Measurements from ENCODE around the gene COL9A3. TPM values are rescaled to one million over a fixed set of nuclear protein-coding genes. Genes with fewer than 3 reads are reported as not detected.

The COL9A3 gene
- total RNA-seq, 1 experiment from 2014 or later, result not detected

- H3K9me3 Mint-ChIP-seq (ENCODE audit: unreplicated experiment), result no peaks in the 10 kb centered on the region
- ChIA-PET CTCF (interaction anchor here (0.8 to 5.9 kb wide), 3 partner anchors 12 to 64 kb away, joined by 3 to 53 read pairs (median 3); no protein-coding TSS in a partner anchor), POLR2A (interaction anchor here (1.0 to 2.0 kb wide), 6 partner anchors 10 to 56 kb away, joined by 3 to 8 read pairs (median 4); no protein-coding TSS in a partner anchor)
- no peaks in the 10 kb centered on the region for H3K4me1 Mint-ChIP-seq (ENCODE audit: insufficient read depth, unreplicated experiment)
- peaks cover 64% of the 10 kb centered on the region for H3K36me3 Mint-ChIP-seq (ENCODE audit: insufficient read depth, unreplicated experiment)
- H3K27me3 Mint-ChIP-seq (ENCODE audit: insufficient read depth, unreplicated experiment), result no peaks in the 10 kb centered on the region
- intact Hi-C loops (cut with micrococcal nuclease), result no loop called here
- no peak for TF ChIP-seq CTCF (IDR thresholded peaks at IDR 0.05; ENCODE audit: unreplicated experiment)
- no peak overlapping the region for H3K4me3 Mint-ChIP-seq (ENCODE audit: unreplicated experiment)
- no peak for DNase-seq (ENCODE audit: unreplicated experiment)
- H3K27ac Mint-ChIP-seq (ENCODE audit: low read depth, unreplicated experiment), result no peak overlapping the region
- no TSS peak for BruUV-seq (replicated peaks)
These were observed 70.5 kb downstream of the COL9A3 start for GRCh38 chr20:62887152-62887859.

- DNase-seq (ENCODE audit: unreplicated experiment), result no peak
- CTCF ChIA-PET, result interaction anchor here (0.8 to 5.9 kb wide), 4 partner anchors 12 to 85 kb away, joined by 3 to 53 read pairs (median 3); no protein-coding TSS in a partner anchor
- no peaks in the 10 kb centered on the region for H3K9me3 Mint-ChIP-seq (ENCODE audit: unreplicated experiment)
These were observed 71.0 kb downstream of the COL9A3 start for GRCh38 chr20:62887860-62888239.

GRCh38 chr20:62888406-62888805 lies 71.6 kb downstream of the COL9A3 start:
- ChIA-PET POLR2A (interaction anchor here (1.0 to 2.0 kb wide), 4 partner anchors 11 to 57 kb away, joined by 3 to 8 read pairs (median 5); no protein-coding TSS in a partner anchor), CTCF (interaction anchor here (0.6 to 5.9 kb wide), 6 partner anchors 12 to 130 kb away, joined by 3 to 53 read pairs (median 4); no protein-coding TSS in a partner anchor)
- H3K4me3 Mint-ChIP-seq (ENCODE audit: unreplicated experiment), result no peak overlapping the region
- DNase-seq (ENCODE audit: unreplicated experiment), result no peak
- H3K27ac Mint-ChIP-seq (ENCODE audit: low read depth, unreplicated experiment), result no peak overlapping the region
- TF ChIP-seq CTCF (IDR thresholded peaks at IDR 0.05; ENCODE audit: unreplicated experiment), result no peak
- peaks cover 73% of the 10 kb centered on the region for H3K36me3 Mint-ChIP-seq (ENCODE audit: insufficient read depth, unreplicated experiment)
- no peaks in the 10 kb centered on the region for H3K27me3 Mint-ChIP-seq (ENCODE audit: insufficient read depth, unreplicated experiment)
- no peaks in the 10 kb centered on the region for H3K4me1 Mint-ChIP-seq (ENCODE audit: insufficient read depth, unreplicated experiment)
- no peaks in the 10 kb centered on the region for H3K9me3 Mint-ChIP-seq (ENCODE audit: unreplicated experiment)
- intact Hi-C loops (cut with micrococcal nuclease), result no loop called here
- BruUV-seq (replicated peaks), result no TSS peak

More at GRCh38 chr20:62887860-62888239, 71.0 kb downstream of the COL9A3 start:
- no peaks in the 10 kb centered on the region for H3K4me1 Mint-ChIP-seq (ENCODE audit: insufficient read depth, unreplicated experiment)
- no TSS peak for BruUV-seq (replicated peaks)
- TF ChIP-seq CTCF (IDR thresholded peaks at IDR 0.05; ENCODE audit: unreplicated experiment), result no peak
- intact Hi-C loops (cut with micrococcal nuclease), result no loop called here
- POLR2A ChIA-PET, result interaction anchor here (1.0 to 2.0 kb wide), 5 partner anchors 10 to 56 kb away, joined by 3 to 8 read pairs (median 4); no protein-coding TSS in a partner anchor
- no peak overlapping the region for H3K27ac Mint-ChIP-seq (ENCODE audit: low read depth, unreplicated experiment)
- no peaks in the 10 kb centered on the region for H3K27me3 Mint-ChIP-seq (ENCODE audit: insufficient read depth, unreplicated experiment)
- no peak overlapping the region for H3K4me3 Mint-ChIP-seq (ENCODE audit: unreplicated experiment)
- peaks cover 67% of the 10 kb centered on the region for H3K36me3 Mint-ChIP-seq (ENCODE audit: insufficient read depth, unreplicated experiment)

GRCh38 chr20:62888910-62889309 lies 72.1 kb downstream of the COL9A3 start:
- H3K4me1 Mint-ChIP-seq (ENCODE audit: insufficient read depth, unreplicated experiment), result no peaks in the 10 kb centered on the region
- ChIA-PET CTCF (interaction anchor here (0.9 to 5.9 kb wide), 4 partner anchors 11 to 84 kb away, joined by 3 to 53 read pairs (median 6); no protein-coding TSS in a partner anchor), POLR2A (interaction anchor here (2.0 kb wide), 1 partner anchor 11 kb away, joined by 8 read pairs; no protein-coding TSS in a partner anchor)
- TF ChIP-seq CTCF (IDR thresholded peaks at IDR 0.05; ENCODE audit: unreplicated experiment), result no peak
- no peak for DNase-seq (ENCODE audit: unreplicated experiment)
- peaks cover 78% of the 10 kb centered on the region for H3K36me3 Mint-ChIP-seq (ENCODE audit: insufficient read depth, unreplicated experiment)
- intact Hi-C loops (cut with micrococcal nuclease), result no loop called here
- H3K9me3 Mint-ChIP-seq (ENCODE audit: unreplicated experiment), result no peaks in the 10 kb centered on the region
- H3K4me3 Mint-ChIP-seq (ENCODE audit: unreplicated experiment), result no peak overlapping the region
- H3K27me3 Mint-ChIP-seq (ENCODE audit: insufficient read depth, unreplicated experiment), result no peaks in the 10 kb centered on the region
- no TSS peak for BruUV-seq (replicated peaks)
- no peak overlapping the region for H3K27ac Mint-ChIP-seq (ENCODE audit: low read depth, unreplicated experiment)

Measured in MCF 10A (cell line).